HG02885 (cell line): ENCODE results near the gene C17orf50.
"Not testable (repeated sequence)": the region's sequence is repeated elsewhere in the genome, so short reads cannot be mapped to it uniquely, and the experiment has no call there.

Experiments
- ATAC-seq: cut with Tn5 transposase; IDR thresholded peaks from one replicate; pipeline ENCODE4 v1.9.1; 2021; ENCODE audit warnings: mild to moderate bottlenecking; ENCODE audit not compliant: unreplicated experiment, poor library complexity

Gene C17orf50

GRCh38 chr17:35750526-35751395, 9.9 kb upstream of the C17orf50 start:
- ATAC-seq: no peak

DNA sequence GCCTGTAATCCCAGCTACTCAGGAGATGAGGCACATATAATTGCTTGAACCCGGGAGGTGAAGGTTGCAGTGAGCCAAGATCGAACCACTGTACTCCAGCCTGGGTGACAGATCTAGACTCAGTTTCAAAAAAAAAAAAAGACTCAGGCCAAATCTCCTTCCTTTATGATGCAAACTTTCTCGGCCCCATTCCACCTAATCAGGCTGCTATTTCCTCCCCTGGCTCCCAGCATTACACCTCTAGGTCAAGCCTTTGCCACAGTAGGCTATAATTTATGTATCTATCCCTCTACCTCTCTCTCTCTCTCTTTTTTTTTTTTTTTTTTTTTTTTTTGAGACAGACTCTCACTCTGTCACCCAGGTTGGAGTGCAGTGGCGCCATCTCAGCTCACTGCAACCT, 9.1 kb upstream of the C17orf50 start:
- not testable (repeated sequence) for ATAC-seq

- ATAC-seq: no peak
These were observed 8.2 kb upstream of the C17orf50 start for GRCh38 chr17:35752471-35752870.

GRCh38 chr17:35752945-35753764, 7.5 kb upstream of the C17orf50 start, which contains the start of gene GAS2L2:
GAS2L2 (minus strand) TSS chr17:35753239; CDS start chr17:35752850, 389 bp downstream.
- no peak for ATAC-seq

DNA sequence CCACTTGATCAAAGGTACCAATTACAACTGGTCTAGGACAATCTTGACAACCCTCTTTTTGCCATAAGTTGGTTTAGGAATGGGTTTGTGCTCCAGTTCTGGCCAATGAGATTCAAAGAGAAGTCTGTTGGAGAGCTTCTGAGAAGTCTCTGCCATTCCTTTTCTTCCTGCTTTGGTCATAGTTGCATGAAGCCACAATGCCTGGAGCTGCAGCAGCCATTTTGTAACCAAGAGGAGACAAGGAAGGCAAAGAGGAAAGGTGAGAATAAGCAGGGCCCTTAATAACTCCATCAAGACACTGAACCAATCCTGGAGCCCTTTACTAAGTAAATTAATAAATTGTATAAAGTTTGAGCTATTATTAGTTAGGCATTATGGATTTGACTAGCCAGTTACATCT, 3.4 kb upstream of the C17orf50 start:
- ATAC-seq: no peak

DNA sequence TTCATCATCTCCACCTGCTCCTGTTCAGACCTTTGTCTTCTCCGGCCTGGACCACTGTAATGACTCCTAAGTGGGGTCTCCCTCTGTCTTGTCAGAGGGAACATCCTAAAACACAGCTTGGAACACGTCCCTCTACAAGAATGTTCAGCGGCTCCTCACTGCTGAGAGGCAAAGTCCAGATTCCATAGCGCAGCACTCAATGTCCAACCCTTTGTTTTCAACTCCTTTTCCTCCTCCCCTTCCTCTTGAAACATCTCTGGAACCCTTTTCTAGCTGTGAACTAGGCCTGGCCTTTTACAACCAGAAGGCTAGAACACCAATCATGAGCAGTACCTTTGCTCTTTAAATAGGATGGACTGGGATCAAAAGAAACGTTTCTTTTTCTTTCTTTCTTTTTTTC, 914 bp downstream of the C17orf50 start:
- no peak for ATAC-seq

DNA sequence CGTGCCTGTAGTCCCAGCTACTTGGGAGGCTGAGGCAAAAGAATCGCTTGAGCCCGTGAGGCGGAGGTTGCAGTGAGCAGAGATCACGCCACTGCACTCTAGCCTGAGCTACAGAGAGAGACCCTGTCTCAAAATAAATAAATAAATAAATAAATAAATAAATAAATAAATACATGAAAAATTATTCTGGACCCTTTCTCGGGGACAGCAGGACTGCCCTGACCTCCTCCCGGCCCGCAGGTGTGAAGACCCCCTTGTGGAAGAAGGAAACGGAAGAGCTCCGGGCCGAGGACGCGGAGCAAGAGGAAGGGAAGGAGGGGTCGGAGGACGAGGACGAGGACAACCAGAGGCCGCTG, 3.1 kb downstream of the C17orf50 start:
- ATAC-seq: no peak

- ATAC-seq: peak; percentile 86
These were observed 3.7 kb downstream of the C17orf50 start for GRCh38 chr17:35764123-35764991.

GRCh38 chr17:35765086-35765710, 4.5 kb downstream of the C17orf50 start:
- no peak for ATAC-seq

DNA sequence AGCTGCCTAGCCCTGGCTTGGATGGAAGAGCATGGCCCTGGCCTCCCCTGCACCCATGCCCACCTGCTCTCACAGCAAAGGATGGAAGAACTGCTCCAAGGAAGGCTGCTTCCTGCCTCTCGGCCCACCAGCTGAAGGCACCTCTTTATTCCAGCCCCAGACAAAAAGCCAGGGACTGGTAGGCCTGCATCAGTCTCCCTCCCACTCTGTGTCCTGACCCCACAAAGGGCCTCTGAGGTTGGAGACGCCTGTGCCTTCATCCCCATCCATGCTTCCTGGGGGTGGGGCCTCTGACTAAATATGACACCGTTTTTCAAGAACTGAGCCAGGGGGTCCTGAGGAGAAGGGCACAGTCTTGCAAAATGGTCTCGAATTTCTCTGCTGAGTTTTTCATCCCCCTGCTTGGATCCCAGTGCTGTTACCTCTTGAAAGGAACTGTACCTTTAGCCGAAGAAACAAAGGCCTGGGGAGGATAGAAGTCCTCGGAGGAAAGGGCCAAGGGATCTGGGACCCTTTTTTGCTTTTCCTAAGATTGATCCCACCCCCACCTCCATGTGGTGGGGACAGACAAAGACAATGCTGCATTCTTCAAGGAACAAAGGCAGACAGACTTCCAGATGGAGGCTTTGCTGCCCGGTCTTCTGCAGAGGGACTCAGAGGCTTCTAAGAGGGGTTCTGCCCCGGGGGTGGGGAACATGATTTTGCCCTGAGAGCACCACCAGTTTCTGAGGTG, 5.2 kb downstream of the C17orf50 start:
- ATAC-seq: no peak

DNA sequence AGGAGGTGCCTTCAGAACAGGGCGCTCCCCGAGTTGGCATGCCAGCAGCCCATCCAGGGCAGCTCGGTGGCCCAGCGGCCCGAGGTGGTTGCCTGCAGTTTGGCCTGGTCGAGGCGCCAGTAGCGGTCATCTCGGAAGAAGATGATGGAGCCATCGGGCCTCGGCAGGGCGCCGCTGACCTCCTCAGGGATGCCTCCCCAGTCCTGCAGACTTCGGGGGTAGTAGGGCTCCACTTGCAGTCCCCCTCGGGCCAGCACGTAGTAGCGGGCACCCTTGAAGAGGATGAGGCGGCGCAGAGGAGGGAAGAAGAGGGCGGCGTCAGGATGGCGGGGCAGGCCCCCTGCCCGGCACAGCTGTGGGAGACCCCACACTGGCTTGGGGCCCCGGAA, 5.8 kb downstream of the C17orf50 start:
- no peak for ATAC-seq

DNA sequence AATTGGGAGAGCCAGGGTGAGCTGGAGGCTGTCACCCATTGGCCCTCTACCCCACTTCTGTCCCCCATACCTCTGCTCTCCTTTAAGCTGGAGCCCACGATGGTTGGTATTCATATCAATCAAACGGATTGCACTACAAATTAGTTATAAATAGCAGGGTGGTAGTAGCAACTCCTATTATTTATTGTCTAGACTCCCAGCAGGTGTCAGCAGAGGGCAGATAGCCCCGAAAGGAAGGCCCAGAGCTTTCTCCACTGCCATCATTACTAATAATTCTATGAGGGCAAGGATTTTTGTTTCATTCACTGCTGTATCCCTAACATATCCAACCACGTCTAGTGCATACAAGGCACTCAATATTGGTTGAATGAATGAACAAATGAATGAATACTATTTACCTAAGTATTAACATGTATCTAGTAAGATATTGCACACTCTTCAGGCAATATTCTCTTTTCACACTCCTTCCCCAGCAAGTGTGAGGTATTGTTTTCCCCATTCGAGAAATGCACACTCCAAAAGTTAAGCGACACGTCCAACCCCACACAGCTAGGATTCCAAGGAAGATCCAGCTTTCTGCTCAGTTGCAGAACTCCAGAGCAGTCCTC, 6.3 kb downstream of the C17orf50 start:
- ATAC-seq: no peak

- no peak for ATAC-seq
These were observed 8.1 kb downstream of the C17orf50 start for GRCh38 chr17:35768797-35769196.

DNA sequence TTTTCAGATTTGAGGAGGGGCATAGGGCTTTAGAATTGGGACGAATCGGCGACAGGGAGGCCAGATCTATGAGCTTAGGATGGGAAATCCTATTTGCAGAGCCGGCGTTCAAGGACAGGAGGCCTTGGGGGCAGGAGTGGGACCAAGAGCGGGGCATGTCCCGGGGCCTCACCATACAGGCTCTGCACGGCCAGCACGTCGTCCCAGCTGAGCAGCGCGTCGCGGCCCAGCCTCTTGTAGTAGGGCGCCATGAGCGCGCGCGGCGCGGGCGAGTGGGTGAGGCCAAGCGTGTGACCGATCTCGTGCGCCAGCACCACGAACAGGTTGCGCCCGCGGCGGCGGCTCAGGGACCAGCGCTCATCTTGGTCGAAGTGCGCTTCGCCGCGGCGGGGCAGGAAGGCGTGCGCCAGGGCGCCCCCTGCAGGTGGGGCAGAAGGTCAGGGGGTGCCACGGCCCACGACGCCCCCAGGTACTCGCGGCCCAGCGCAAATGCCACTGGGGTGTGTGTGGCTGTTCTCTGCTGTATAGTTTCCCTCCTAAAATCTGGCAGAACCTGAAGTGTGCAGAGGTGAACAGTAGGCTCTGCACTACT, 9.3 kb downstream of the C17orf50 start:
- no peak for ATAC-seq

DNA sequence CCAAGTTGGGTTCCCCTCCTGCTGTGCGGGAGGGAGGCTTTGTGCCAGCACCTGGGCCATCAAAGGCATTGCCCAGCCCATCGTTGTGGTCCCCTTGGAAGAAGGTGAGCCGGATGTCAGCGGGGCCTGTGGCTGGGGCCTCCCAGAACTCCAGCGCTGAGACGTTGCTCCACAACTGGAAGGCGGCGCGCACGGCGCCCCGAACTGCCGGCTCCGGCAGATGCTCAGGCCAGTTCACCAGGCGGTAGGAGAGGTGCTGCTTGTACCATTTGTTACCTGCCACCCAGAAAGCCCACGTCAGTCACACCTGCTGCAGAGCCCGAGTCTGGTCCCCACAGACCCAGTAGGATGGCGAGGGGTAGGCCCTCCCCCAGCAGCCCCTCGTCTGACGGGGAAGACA, 12.4 kb downstream of the C17orf50 start:
- ATAC-seq: no peak

- ATAC-seq: no peak
These were observed 13.2 kb downstream of the C17orf50 start for GRCh38 chr17:35773679-35774425.

DNA sequence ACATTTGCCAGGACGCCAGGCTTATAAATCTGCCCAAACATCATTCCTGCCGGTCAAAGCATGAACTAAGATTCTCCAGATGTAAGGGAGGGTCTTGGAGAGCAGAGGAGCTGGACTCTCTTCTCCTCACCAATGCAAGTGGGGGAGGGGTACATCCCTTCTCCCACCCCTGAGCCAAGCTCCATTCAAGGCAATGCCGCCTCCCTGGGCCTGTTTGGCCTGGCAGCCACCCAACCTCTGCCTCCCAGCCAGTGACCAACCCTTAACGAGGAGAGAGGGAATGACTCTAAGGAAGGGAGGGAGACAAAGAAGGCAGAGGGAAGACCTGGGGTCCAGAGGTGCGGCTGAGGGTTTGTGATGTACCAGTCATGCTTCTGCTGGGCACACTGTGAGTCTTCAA, 13.8 kb downstream of the C17orf50 start:
- no peak for ATAC-seq

DNA sequence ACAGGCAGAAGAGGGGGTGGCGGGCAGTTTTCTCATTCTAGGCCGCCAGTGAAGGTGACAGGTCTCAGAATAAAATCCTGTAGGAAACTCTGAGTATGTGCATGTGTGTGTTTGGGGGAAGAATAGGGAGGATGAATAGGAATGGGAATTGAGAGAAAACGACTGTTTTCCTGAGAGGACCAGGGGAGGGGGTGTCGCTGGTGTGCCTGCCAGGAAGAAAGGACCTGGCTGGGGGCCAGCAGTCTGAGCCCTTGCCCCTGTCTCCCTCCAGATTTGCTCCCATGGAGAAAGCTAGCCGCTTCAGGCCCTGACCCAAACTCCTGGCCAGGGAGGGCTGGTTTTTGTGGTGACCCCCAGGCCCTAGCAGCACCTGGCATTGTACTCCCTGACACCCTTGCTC, 14.4 kb downstream of the C17orf50 start:
- ATAC-seq: no peak
